HEK293 (cell line): ENCODE data around the gene PHF5A.

ENCODE experiments used
- BCL11A ChIP-seq: fragments of 450-650 bp; formaldehyde crosslinking; IDR thresholded peaks from 2 replicates; pipeline ENCODE4 v1.5.1; 2016; ENCODE audit warnings: low read depth, missing biosample characterization, missing genetic modification characterization
- BCL11B ChIP-seq: fragments of 450-650 bp; formaldehyde crosslinking; IDR thresholded peaks from 2 replicates; pipeline ENCODE4 v1.5.1; 2016; ENCODE audit warnings: low read depth, missing biosample characterization, missing genetic modification characterization
- GLIS2 ChIP-seq: fragments of 450-650 bp; formaldehyde crosslinking; IDR thresholded peaks from 2 replicates; pipeline ENCODE4 v1.5.1; 2016; ENCODE audit warnings: missing biosample characterization, missing genetic modification characterization
- HOXC10 ChIP-seq: sonication (generic); formaldehyde crosslinking; IDR thresholded peaks from 2 replicates; pipeline ENCODE4 v1.8.1; 2023; ENCODE audit warnings: mild to moderate bottlenecking, missing genetic modification reagents
- KLF9 ChIP-seq: fragments of 450-650 bp; formaldehyde crosslinking; IDR thresholded peaks from 2 replicates; pipeline ENCODE4 v1.5.1; 2016; ENCODE audit warnings: missing biosample characterization, missing genetic modification characterization, low read depth
- SP2 ChIP-seq: fragments of 450-650 bp; formaldehyde crosslinking; IDR thresholded peaks from 2 replicates; pipeline ENCODE4 v1.5.1; 2016; ENCODE audit warnings: missing biosample characterization, missing genetic modification characterization
- YY1 ChIP-seq: fragments of 450-650 bp; formaldehyde crosslinking; IDR thresholded peaks from 2 replicates; pipeline ENCODE4 v1.5.1; 2018; ENCODE audit warnings: missing biosample characterization, missing genetic modification characterization
- YY2 ChIP-seq: fragments of 450-650 bp; formaldehyde crosslinking; IDR thresholded peaks from 2 replicates; pipeline ENCODE4 v1.5.1; 2016; ENCODE audit warnings: missing biosample characterization, missing genetic modification characterization
- ZBTB7A ChIP-seq: fragments of 450-650 bp; formaldehyde crosslinking; IDR thresholded peaks from 2 replicates; pipeline ENCODE4 v1.5.1; 2016; ENCODE audit warnings: low read depth, missing biosample characterization, missing genetic modification characterization
- ZBTB8A ChIP-seq: fragments of 450-650 bp; formaldehyde crosslinking; IDR thresholded peaks from 2 replicates; pipeline ENCODE4 v1.5.1; 2016; ENCODE audit warnings: missing biosample characterization, missing genetic modification characterization
- ZNF132 ChIP-seq: fragments of 450-650 bp; formaldehyde crosslinking; IDR thresholded peaks from 2 replicates; pipeline ENCODE4 v1.5.1; 2017; ENCODE audit warnings: missing biosample characterization, missing genetic modification characterization, borderline replicate concordance
- ZNF133 ChIP-seq: fragments of 450-650 bp; formaldehyde crosslinking; IDR thresholded peaks from 2 replicates; pipeline ENCODE4 v1.5.1; 2016; ENCODE audit warnings: missing biosample characterization, missing genetic modification characterization
- ZNF155 ChIP-seq: fragments of 450-650 bp; formaldehyde crosslinking; IDR thresholded peaks from 2 replicates; pipeline ENCODE4 v1.5.1; 2016; ENCODE audit warnings: missing biosample characterization, missing genetic modification characterization
- ZNF211 ChIP-seq: fragments of 450-650 bp; formaldehyde crosslinking; IDR thresholded peaks from 2 replicates; pipeline ENCODE4 v1.5.1; 2016; ENCODE audit warnings: low read depth, missing biosample characterization, missing genetic modification characterization
- ZNF214 ChIP-seq: fragments of 450-650 bp; formaldehyde crosslinking; IDR thresholded peaks from 2 replicates; pipeline ENCODE4 v1.5.1; 2017; ENCODE audit warnings: missing biosample characterization, mild to moderate bottlenecking, missing genetic modification characterization, borderline replicate concordance
- ZNF223 ChIP-seq: fragments of 450-650 bp; formaldehyde crosslinking; IDR thresholded peaks from 2 replicates; pipeline ENCODE4 v1.5.1; 2016; ENCODE audit warnings: missing biosample characterization, missing genetic modification characterization
- ZNF23 ChIP-seq: fragments of 450-650 bp; formaldehyde crosslinking; IDR thresholded peaks from 2 replicates; pipeline ENCODE4 v1.5.1; 2016; ENCODE audit warnings: missing biosample characterization, missing genetic modification characterization, borderline replicate concordance
- ZNF37A ChIP-seq: fragments of 450-650 bp; IDR thresholded peaks from 2 replicates; pipeline ENCODE4 v1.5.1; 2018; ENCODE audit warnings: missing biosample characterization, missing genetic modification characterization
- ZNF391 ChIP-seq: fragments of 450-650 bp; formaldehyde crosslinking; IDR thresholded peaks from 2 replicates; pipeline ENCODE4 v1.5.1; 2016; ENCODE audit warnings: low read depth, missing biosample characterization, missing genetic modification characterization, borderline replicate concordance
- ZNF544 ChIP-seq: fragments of 450-650 bp; formaldehyde crosslinking; IDR thresholded peaks from 2 replicates; pipeline ENCODE4 v1.5.0; 2017; ENCODE audit warnings: missing biosample characterization, missing genetic modification characterization
- ZNF548 ChIP-seq: fragments of 450-650 bp; formaldehyde crosslinking; IDR thresholded peaks from 2 replicates; pipeline ENCODE4 v1.5.1; 2016; ENCODE audit warnings: missing biosample characterization, missing genetic modification characterization
- ZNF624 ChIP-seq: fragments of 450-650 bp; formaldehyde crosslinking; IDR thresholded peaks from 2 replicates; pipeline ENCODE4 v1.5.1; 2017; ENCODE audit warnings: missing biosample characterization, missing genetic modification characterization
- ZNF658 ChIP-seq: fragments of 450-650 bp; formaldehyde crosslinking; IDR thresholded peaks from 2 replicates; pipeline ENCODE4; 2016; ENCODE audit warnings: missing biosample characterization, missing genetic modification characterization
- ZNF660 ChIP-seq: fragments of 450-650 bp; IDR thresholded peaks from 2 replicates; pipeline ENCODE4 v1.5.1; 2018; ENCODE audit warnings: missing biosample characterization, mild to moderate bottlenecking, missing genetic modification characterization
- ZNF677 ChIP-seq: fragments of 450-650 bp; IDR thresholded peaks from 2 replicates; pipeline ENCODE4 v1.5.0; 2018; ENCODE audit warnings: missing biosample characterization, mild to moderate bottlenecking, missing genetic modification characterization, moderate library complexity
- ZNF707 ChIP-seq: fragments of 450-650 bp; formaldehyde crosslinking; IDR thresholded peaks from 2 replicates; pipeline ENCODE4 v1.5.1; 2016; ENCODE audit warnings: missing biosample characterization, missing genetic modification characterization
- ZNF747 ChIP-seq: fragments of 450-650 bp; formaldehyde crosslinking; IDR thresholded peaks from 2 replicates; pipeline ENCODE4 v1.5.1; 2016; ENCODE audit warnings: missing biosample characterization, missing genetic modification characterization
- ZNF76 ChIP-seq: fragments of 450-650 bp; formaldehyde crosslinking; IDR thresholded peaks from 2 replicates; pipeline ENCODE4; 2016; ENCODE audit warnings: low read depth, missing biosample characterization, missing genetic modification characterization, borderline replicate concordance
- ZNF776 ChIP-seq: fragments of 450-650 bp; formaldehyde crosslinking; IDR thresholded peaks from 2 replicates; pipeline ENCODE4 v1.5.0; 2017; ENCODE audit warnings: missing biosample characterization, missing genetic modification characterization, borderline replicate concordance
- ZNF791 ChIP-seq: fragments of 450-650 bp; formaldehyde crosslinking; IDR thresholded peaks from 2 replicates; pipeline ENCODE4 v1.5.1; 2016; ENCODE audit warnings: missing biosample characterization, missing genetic modification characterization
- TF ChIP-seq, protein P1 (sequence below): fragments of 450-650 bp; formaldehyde crosslinking; IDR thresholded peaks from 2 replicates; pipeline ENCODE4 v1.5.1; 2016; ENCODE audit warnings: missing biosample characterization, missing genetic modification characterization
- TF ChIP-seq, protein P2 (sequence below): fragments of 450-650 bp; formaldehyde crosslinking; IDR thresholded peaks from 2 replicates; pipeline ENCODE4 v1.5.1; 2016; ENCODE audit warnings: missing biosample characterization, missing genetic modification characterization, borderline replicate concordance
- TF ChIP-seq, protein P3 (sequence below): fragments of 450-650 bp; formaldehyde crosslinking; IDR thresholded peaks from 2 replicates; pipeline ENCODE4 v1.5.1; 2016; ENCODE audit warnings: missing biosample characterization, missing genetic modification characterization
- TF ChIP-seq, protein P4 (sequence below): fragments of 450-650 bp; formaldehyde crosslinking; IDR thresholded peaks from 2 replicates; pipeline ENCODE4 v1.5.1; 2016; ENCODE audit warnings: missing biosample characterization, missing genetic modification characterization

PHF5A gene

DNA sequence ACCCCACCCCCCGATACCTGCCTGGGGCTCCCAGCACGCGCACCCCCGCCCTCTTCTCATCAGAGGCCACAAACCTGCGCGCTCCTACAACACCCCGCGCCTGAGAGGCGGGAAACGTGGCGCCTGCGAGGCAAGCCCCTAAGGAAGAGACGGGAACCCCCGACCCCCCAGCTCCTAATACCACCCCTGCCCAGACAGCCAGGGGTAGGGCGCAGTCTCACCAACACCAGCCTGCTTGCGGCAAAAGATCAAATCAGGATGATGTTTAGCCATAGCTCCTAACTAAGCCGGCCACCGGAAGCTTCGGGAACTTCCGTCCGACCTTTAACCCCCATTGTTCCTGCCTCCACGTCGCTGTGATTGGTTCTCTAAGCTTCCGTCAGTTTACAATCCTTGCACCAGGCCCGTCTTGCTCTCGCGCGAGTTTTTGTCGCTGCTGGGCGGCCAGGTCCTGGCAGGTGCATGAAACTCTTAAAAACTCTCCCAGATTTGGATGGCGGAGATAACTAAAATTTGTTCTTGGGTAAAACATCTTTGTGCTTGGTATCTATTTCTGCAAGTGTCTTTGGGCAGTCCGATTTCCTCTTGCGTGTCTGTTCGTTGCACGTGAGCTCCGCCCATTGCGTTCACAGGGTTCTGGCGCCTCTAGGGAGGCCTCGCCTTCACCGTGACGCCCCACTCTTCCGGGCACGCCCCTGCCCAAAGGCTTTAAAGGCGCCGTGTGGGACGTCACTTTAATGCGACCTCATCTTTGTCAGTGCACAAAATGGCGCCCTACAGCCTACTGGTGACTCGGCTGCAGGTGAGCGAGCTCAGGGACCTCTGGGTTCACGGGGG is at the start of gene PHF5A, which contains the start of gene ACO2 (continued):
- TF ChIP-seq, protein P1, sequence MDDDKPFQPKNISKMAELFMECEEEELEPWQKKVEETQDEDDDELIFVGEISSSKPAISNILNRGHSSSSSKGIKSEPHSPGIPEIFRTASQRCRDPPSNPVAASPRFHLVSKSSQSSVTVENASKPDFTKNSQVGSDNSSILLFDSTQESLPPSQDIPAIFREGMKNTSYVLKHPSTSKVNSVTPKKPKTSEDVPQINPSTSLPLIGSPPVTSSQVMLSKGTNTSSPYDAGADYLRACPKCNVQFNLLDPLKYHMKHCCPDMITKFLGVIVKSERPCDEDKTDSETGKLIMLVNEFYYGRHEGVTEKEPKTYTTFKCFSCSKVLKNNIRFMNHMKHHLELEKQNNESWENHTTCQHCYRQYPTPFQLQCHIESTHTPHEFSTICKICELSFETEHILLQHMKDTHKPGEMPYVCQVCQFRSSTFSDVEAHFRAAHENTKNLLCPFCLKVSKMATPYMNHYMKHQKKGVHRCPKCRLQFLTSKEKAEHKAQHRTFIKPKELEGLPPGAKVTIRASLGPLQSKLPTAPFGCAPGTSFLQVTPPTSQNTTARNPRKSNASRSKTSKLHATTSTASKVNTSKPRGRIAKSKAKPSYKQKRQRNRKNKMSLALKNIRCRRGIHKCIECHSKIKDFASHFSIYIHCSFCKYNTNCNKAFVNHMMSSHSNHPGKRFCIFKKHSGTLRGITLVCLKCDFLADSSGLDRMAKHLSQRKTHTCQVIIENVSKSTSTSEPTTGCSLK (tag by site-specific recombination): no peak
- no peak for TF ChIP-seq ZNF707 (tag by site-specific recombination)
- no peak for TF ChIP-seq ZNF658 (tag by site-specific recombination)
- TF ChIP-seq ZBTB8A (tag by site-specific recombination): peak; percentile 93
- TF ChIP-seq ZNF544 (tag by site-specific recombination): no peak
- no peak for TF ChIP-seq ZNF747 (tag by site-specific recombination)
- peak; percentile 85 for TF ChIP-seq ZNF76 (tag by site-specific recombination)
- no peak for TF ChIP-seq ZNF37A (tag by site-specific recombination)
- TF ChIP-seq HOXC10 (CRISPR knock-in tag): no peak
- no peak for TF ChIP-seq ZNF223 (tag by site-specific recombination)
- peak; percentile 99 for TF ChIP-seq YY2
- no peak for TF ChIP-seq ZNF624
- TF ChIP-seq ZNF23 (tag by site-specific recombination): no peak
- peak; percentile 38; the same call in 1 of the 2 replicates for TF ChIP-seq ZNF391 (tag by site-specific recombination)
- TF ChIP-seq ZNF132 (tag by site-specific recombination): no peak
- no peak for TF ChIP-seq BCL11A (tag by site-specific recombination)
- TF ChIP-seq GLIS2 (tag by site-specific recombination): peak; percentile 94
- TF ChIP-seq ZNF660 (tag by site-specific recombination): peak; percentile 88
- TF ChIP-seq YY1 (tag by site-specific recombination): peak; percentile 96
- TF ChIP-seq ZNF677 (tag by site-specific recombination): no peak
- TF ChIP-seq SP2 (tag by site-specific recombination): peak; percentile 92
- TF ChIP-seq ZNF791 (tag by site-specific recombination): no peak
- TF ChIP-seq, protein P2, sequence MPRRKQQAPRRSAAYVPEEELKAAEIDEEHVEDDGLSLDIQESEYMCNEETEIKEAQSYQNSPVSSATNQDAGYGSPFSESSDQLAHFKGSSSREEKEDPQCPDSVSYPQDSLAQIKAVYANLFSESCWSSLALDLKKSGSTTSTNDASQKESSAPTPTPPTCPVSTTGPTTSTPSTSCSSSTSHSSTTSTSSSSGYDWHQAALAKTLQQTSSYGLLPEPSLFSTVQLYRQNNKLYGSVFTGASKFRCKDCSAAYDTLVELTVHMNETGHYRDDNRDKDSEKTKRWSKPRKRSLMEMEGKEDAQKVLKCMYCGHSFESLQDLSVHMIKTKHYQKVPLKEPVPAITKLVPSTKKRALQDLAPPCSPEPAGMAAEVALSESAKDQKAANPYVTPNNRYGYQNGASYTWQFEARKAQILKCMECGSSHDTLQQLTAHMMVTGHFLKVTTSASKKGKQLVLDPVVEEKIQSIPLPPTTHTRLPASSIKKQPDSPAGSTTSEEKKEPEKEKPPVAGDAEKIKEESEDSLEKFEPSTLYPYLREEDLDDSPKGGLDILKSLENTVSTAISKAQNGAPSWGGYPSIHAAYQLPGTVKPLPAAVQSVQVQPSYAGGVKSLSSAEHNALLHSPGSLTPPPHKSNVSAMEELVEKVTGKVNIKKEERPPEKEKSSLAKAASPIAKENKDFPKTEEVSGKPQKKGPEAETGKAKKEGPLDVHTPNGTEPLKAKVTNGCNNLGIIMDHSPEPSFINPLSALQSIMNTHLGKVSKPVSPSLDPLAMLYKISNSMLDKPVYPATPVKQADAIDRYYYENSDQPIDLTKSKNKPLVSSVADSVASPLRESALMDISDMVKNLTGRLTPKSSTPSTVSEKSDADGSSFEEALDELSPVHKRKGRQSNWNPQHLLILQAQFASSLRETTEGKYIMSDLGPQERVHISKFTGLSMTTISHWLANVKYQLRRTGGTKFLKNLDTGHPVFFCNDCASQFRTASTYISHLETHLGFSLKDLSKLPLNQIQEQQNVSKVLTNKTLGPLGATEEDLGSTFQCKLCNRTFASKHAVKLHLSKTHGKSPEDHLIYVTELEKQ: no peak
- no peak for TF ChIP-seq ZNF548 (tag by site-specific recombination)
- TF ChIP-seq ZBTB7A (tag by site-specific recombination): no peak
- peak; percentile 98 for TF ChIP-seq KLF9 (tag by site-specific recombination)
- TF ChIP-seq ZNF776 (tag by site-specific recombination): no peak
- TF ChIP-seq ZNF133: no peak
- TF ChIP-seq ZNF214: no peak
- TF ChIP-seq ZNF155 (tag by site-specific recombination): no peak
- TF ChIP-seq, protein P3, sequence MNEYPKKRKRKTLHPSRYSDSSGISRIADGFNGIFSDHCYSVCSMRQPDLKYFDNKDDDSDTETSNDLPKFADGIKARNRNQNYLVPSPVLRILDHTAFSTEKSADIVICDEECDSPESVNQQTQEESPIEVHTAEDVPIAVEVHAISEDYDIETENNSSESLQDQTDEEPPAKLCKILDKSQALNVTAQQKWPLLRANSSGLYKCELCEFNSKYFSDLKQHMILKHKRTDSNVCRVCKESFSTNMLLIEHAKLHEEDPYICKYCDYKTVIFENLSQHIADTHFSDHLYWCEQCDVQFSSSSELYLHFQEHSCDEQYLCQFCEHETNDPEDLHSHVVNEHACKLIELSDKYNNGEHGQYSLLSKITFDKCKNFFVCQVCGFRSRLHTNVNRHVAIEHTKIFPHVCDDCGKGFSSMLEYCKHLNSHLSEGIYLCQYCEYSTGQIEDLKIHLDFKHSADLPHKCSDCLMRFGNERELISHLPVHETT (tag by site-specific recombination): peak; percentile 94
- no peak for TF ChIP-seq ZNF211 (tag by site-specific recombination)
- no peak for TF ChIP-seq BCL11B (tag by site-specific recombination)
- TF ChIP-seq, protein P4, sequence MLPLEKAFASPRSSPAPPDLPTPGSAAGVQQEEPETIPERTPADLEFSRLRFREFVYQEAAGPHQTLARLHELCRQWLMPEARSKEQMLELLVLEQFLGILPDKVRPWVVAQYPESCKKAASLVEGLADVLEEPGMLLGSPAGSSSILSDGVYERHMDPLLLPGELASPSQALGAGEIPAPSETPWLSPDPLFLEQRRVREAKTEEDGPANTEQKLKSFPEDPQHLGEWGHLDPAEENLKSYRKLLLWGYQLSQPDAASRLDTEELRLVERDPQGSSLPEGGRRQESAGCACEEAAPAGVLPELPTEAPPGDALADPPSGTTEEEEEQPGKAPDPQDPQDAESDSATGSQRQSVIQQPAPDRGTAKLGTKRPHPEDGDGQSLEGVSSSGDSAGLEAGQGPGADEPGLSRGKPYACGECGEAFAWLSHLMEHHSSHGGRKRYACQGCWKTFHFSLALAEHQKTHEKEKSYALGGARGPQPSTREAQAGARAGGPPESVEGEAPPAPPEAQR (tag by site-specific recombination): peak; percentile 68; the same call in 1 of the 2 replicates
